HG03442 (cell line): Measurements from ENCODE around the gene KCNG3.

ENCODE experiments used
- ATAC-seq: cut with Tn5 transposase; IDR thresholded peaks from one replicate; pipeline ENCODE4 v1.9.1; 2021; ENCODE audit warnings: mild to moderate bottlenecking, moderate library complexity; ENCODE audit not compliant: unreplicated experiment

The KCNG3 gene, protein sequence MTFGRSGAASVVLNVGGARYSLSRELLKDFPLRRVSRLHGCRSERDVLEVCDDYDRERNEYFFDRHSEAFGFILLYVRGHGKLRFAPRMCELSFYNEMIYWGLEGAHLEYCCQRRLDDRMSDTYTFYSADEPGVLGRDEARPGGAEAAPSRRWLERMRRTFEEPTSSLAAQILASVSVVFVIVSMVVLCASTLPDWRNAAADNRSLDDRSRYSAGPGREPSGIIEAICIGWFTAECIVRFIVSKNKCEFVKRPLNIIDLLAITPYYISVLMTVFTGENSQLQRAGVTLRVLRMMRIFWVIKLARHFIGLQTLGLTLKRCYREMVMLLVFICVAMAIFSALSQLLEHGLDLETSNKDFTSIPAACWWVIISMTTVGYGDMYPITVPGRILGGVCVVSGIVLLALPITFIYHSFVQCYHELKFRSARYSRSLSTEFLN

DNA sequence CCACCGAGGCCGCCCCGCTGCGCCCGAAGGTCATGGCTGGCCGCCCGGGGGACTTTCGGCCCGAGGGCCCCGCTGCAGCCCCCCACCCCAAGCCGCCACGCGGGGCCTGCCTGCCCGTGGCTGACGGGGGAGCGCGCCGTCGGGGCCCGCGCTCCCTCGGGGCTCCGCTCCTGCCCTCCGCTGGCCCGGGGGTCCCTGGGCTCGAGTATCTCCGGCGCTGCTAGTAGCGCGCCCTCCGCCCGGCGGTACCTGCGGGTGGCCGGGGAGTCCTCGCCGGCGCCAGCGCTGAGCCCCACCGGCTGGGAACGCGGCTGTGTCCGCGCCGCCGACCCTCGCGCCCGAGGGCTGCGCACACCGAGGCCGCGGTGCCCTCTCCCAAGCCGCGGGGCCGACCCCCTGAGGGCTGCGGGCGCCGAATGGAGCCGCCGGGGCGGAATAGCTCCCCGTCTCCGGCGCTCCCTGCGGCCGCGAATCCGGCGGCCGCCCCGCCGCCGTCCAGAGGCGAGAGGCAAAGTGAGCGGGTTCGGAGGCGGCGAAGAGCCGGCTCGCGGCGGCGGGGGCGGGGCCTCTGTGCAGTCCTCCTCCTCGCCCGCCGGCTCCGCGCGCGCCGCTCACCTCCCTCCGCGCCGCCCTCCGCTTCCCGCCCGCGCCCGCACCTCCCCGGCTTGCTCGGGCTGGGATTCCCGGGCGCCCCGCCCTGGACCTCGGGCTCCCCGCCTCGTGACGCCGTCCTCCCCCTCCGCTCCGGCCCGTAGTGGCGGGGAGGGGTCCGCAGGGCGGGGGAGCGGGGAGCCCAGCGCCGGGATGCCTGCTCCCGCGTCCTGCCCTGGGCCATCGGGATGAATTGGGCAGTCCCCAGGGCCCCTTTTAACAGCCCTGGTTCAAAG, at the start of gene KCNG3:
Gene KCNG3 (minus strand): TSS at position 515 of the 887 bp plus-strand sequence. CDS start 481 bp downstream, at position 34.
- ATAC-seq, result peak; percentile 61

DNA sequence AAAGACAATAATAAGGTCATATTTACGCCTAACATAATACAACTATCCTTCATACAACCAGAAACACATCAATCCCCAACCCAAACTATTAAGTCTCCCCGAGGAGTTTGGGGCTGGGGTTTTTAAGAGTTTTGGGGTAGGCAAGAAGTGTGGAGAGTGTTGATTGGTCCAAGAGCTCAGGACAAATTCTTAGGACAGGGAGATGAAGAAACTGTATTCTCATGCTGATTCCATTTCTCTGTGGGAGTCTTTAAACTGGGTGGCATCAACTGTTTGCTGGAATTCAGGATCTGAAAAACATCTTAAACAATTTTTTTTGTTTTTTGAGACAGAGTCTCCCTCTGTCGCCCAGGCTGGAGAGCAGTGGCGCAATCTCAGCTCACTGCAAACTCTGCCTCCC, 49.1 kb upstream of the KCNG3 start:
- no peak for ATAC-seq

DNA sequence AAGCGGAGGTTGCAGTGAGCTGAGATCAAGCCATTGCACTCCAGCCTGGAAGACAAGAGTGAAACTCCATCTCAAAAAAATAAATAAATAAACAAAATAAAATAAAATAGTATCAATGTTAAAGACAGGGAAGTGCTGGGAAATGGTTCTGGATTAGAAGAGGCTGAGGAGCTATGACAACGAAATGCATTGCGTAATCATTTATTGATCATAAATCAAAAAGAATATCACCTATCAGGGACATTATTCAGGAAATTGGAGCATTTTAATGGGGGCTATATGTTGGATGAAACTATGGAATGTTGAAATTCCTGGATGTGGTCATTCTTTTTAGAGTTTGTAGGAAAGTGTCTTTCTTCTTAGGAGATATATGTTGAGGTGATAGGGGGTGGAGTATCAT, 43.7 kb upstream of the KCNG3 start:
- ATAC-seq, result no peak

DNA sequence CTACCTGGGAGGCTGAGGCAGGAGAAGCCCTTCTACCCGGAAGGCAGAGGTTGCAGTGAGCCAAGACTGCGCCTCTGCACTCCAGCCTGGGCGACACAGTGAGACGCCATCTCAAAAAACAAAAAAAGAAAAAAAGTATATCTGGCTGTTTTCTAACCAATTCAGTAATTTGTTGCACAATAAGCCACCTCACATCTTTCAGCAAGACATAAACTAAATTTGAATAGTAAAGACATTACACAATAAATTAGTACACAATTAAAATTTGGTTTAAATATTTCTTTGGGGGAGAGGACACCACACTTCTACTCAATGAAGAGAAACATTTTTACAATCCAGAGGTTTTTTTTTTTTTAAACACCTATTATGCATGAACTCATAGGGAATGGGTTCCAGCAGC, 38.6 kb upstream of the KCNG3 start:
- ATAC-seq, result no peak

DNA sequence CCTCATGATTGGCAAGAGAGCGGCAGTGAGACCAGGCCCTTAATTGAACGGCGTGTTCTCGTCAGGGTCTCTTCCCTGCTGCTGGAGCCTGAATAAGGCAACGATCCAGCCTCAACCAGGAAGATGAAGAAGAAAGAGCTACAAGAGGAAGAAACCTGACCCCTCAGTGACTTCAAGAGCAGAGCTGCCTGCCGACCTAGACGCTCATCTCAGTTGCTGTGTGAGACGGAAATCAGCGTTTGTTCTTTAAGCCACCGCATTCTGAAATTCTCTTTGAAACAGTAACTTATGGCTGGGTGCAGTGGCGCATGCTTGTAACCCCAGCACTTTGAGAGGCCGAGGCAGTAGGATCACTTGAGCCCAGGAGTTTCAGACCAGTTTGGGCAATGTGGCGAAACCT, 29.6 kb upstream of the KCNG3 start:
- ATAC-seq, result no peak

DNA sequence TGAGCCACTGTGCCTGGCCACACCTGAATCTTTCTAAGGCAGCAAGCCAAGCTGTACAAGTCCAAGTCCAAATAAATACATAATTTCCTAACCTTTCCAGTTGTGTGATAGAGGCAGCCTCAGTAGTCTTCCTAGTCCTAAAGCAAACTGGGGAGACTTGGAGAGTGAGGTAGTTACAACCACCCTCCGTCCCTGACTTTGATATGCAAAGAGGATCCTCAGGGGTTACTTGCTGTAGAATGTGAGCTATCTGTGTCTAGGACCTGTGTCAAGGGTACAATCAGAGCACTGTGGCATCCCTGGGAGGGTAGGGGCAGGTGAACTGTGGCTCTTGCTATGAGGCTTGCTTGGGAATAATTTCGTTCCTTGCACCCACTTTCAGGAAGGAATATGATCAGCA, 28.3 kb upstream of the KCNG3 start:
- no peak for ATAC-seq

DNA sequence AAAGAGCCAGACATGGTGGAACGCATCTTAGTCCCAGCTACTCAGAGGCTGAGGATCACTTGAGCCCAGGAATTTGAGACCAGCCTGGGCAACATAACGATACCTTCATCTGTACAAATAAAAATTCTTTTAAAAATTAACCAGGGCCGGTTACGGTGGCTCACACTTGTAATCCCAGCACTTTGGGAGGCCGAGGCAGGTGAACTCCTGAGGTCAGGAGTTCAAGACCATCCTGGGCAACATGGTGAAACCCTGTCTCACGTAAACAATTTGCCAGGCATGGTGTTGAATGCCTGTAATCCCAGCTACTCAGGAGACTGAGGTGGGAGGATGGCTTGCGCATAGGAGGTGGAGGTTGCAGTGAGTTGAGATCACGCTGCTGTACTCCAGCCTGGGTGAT, 25.8 kb upstream of the KCNG3 start:
- no peak for ATAC-seq

DNA sequence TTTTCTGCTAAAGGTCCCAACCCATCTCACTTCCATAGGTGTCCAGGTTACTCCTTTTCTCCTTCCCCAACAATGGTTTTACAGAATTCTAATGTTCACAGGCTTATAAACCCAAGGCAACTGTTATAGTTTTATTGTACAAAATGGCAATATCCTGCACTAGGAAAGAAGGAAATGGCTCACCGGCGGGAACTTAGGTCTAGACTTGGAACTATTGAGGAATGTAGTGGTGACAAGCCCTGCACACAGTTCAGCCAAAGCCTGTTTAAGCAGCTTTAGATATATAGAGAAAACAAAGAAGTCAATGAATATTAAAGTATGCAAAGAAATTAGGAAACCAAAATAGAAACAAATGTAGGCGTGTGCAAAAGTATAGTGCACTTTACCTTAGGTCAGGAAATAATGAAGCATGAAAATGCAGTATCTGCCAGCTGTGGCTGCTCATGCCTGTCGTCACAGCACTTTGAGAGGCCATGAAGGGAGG, 22.7 kb upstream of the KCNG3 start:
- no peak for ATAC-seq

DNA sequence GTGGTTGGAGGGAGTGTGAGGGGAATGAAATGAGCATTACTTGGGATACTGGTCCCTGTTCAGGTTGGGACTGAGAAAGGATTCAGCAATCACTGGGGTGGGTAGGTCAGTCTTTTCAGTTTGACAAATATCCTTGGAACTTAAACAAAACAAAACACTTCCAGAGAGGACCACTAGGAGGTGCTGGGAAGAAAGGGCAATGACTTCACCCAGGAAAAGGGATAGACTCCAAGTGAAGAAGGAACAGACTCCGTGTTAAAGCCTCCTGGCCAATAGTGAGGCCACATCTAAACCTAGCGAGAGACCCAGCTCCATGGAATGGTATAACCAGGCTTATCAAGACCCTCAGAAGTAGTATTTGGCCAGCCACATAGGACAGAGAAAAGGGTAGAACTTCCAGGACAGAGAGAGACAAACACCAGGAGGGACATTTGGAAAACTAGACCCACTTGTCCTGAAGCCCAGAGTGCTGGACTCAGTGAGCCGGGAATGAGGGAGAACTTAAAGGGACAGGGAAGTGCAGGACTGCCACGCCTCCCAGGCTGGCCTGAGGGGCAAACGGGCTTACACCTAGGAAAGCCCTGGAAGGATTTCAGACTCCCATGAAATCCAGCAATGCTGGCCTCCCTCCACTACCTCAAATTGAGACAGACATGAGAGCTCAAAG, 19.6 kb upstream of the KCNG3 start:
- ATAC-seq, result no peak

DNA sequence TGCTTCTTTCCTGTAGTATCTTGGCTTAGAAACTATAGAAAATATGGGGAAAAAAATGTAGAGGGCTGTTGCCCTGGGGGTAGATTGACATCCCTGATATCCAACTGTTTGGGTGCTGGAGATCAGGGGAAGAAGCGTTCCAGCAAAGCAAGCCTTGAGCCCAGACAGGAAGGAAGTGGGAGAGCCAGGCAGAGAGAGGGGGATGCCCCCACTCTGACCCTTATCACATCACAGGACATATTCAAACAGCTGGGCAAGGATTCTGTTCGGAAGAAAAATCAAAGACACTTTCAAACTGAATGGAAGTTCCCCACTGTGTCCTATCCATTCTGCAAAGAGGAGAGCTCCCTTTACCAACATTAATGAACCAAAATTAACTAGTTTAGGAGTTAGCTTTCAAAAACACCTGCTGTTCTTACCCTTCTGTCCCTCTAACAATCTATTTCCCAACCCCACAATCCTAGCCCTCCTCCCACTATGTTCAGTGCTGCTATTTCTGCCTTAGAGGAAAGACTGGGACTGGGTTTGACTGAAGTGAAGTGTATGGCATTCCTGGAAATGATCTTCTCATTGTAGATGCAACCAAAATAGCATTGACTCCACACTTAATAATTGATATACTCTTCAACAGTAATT, 16.9 kb upstream of the KCNG3 start:
- peak; percentile 50 for ATAC-seq

DNA sequence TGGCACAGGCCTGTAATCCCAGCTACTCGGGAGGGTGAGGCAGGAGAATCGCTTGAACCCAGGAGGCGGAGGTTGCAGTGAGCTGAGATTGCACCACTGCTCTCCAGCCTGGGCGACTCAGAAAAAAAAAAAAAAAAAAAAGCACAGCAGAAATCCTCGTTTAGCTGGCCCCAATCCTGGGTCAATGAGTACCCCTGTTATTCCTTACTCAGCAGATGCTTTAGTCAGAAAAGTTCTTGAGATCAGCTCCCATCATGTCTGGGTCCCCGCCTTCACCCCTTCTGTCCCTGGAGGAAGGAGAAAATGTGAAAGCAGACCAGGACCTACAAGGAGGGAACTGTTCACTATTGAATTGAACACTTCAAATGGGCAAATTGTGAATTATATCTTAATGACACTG, 16.4 kb upstream of the KCNG3 start:
- ATAC-seq, result no peak

DNA sequence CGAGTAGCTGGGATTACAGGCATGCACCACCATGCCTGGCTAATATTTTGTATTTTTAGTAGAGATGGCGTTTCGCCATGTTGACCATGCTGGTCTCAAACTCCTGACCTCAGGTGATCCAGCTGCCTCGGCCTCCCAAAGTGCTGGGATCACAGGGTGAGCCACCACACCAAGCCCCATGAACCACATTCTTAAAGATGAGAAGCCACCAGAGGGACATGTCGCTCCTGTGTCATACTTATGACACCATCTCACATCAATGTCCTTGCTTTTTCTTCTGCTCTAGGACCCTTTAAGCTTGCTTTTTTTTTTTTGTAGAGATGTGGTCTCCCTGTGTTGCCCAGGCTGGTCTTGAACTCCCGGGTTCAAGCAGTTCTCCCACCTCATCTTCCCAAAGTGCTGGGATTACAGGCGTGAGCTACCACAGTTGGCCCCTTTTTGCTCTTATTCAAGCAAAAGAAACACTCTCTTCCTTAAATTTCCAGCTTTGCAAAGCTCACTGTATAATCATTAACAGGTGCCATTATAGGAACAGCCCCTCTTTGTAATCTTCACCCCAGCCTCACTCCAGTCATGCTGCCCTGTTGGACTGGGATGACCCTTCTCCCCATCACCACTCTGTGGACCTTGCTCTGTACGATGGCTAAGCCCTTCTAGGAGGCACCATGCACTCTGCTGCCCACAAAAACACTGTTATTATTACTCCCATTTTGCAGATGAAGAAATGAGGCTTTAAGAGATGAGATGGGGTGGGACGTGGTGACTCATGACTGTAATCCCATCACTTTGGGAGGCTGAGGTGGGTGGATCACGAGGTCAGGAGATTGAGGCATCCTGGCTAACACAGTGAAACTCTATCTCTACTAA, 10.8 kb upstream of the KCNG3 start:
- ATAC-seq, result no peak

DNA sequence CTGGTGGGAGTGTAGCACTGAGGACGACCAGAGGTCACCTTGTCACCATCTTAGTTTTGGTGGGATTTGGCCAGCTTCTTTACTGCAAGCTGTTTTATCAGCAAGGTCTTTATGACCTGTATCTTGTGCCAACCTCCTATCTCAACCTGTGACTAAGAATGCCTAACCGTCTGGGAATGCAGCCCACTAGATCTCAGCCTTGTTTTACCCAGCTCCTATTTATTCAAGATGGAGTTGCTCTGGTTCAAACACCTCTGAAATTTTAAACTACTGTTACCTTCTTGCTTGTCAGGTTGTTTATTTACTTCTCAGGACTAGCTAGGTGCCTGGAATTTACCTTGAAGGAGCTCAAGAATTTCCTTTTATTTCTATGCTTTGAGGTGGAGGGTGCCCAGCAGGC, 9.5 kb upstream of the KCNG3 start:
- no peak for ATAC-seq

DNA sequence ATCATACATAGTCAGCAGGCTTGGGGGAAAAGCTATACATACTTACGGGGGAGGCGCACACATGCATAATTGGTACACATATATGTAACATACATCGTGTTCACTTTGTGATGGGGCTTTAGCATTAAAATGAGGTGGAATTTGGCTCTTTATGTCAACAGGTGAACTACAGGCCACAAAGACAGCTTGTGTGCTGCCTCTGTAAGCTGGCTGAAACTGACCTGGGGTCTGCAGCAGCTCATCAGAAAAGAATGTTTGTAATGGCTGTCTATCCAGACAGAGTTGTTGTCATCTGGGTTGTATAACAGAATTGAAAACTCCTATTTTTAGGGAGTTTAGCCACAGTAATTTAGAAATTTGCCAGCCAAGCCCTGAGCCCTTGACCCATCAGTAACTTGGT, 4.7 kb upstream of the KCNG3 start:
- no peak for ATAC-seq

DNA sequence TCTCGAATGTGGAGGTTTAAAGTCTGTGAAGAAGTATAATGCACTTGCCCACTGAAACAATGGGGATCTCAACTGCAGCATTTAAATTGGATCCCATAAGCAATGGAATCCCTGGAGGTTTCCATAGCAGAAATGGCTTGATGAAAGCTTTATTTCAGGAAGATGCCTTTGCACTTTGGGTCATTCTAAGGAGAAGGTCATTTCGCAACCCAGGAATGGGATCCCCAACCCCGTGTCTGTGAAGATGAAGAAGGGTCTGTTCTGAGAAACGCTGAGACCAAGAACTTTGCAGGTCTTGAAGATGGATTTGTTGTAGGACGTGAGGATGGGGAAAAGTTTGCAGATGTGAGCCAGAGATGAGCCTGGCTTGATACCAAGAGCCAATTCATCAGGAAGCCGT, 1.8 kb upstream of the KCNG3 start:
- ATAC-seq, result no peak

DNA sequence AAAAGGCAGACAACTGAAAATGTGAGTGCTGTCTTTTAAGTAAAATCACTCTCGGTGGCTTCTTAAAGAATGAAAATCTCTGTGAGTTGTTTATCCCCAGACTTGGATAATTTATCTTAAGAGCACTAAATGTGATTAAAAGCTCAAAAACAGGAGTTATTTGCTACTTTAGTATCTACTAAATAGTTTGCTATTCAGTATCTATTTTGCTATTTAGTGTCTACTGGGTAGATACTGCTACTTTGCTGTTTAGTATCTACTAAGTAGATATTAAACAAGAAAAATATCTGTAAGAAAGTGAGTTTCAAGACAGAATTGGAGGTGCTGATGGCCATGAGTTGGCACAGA, 1.4 kb upstream of the KCNG3 start:
- no peak for ATAC-seq

DNA sequence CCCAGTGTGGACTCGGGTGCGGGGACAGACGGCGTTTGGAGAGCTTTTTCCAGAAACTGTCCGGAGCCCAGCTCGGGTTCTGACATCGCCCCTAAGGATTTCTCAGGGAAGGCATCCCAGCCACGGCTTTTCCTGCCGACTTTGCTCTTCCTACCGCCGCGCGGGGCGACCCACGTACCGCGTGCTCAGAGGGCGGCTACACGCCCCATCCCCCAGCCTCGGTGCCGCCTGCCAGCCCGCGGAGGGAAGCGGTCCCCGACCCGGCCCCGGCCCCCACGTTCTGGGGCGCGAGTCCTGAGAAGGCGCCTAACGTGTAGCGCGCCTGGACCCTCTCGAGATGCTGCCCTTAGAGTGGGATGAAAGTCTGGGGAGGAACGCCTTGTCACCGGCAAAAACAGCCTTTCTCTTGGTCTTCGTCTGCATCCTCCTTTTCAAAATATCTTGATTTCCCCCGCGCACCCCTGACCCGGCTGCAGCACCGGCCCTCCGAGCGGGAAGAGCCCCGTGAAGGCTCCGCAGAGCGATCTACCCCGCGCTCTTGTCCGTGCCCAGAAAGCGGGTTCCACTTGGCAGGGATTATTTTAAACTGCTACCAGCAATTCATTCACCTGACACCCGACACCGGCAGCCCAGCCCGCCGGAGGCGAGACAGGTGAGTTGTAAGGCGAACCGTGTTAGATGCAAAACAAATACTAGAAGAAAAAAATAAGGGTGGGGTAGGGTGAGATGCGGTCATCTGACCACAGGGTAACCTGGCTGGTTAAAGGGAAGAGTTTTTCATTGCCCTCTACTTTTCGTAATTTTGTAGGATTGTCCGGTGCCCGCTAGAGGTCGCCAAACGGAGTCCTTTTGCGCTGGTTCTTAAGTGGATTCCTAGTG, 812 bp upstream of the KCNG3 start:
- ATAC-seq, result peak; percentile 52

DNA sequence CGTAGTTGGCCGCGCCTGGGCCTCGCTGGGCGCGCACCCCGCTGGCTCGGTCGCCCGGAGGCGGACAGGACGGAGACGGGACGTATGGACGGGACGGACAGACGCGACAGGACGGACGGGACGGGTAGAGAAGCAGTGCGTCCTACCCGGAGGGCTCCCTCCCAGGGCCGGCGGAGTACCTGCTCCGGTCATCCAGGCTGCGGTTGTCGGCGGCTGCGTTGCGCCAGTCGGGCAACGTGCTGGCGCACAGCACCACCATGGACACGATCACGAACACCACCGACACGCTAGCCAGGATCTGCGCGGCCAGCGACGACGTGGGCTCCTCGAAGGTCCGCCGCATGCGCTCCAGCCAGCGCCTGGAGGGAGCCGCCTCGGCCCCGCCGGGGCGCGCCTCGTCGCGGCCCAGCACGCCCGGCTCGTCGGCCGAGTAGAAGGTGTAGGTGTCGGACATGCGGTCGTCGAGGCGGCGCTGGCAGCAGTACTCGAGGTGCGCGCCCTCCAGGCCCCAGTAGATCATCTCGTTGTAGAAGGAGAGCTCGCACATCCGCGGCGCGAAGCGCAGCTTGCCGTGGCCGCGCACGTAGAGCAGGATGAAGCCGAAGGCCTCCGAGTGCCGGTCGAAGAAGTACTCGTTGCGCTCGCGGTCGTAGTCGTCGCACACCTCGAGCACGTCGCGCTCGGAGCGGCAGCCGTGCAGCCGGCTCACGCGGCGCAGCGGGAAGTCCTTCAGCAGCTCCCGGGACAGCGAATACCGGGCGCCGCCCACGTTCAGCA, 903 bp downstream of the KCNG3 start:
- ATAC-seq, result peak; percentile 5
